Chondrocyte (in vitro differentiated cells): ENCODE results near the gene USP4. TPM values are rescaled to one million over a fixed set of nuclear protein-coding genes. Genes with fewer than 3 reads are reported as not detected.

Source experiments
- DNase-seq: peaks from one replicate; pipeline ENCODE4 v3.0.0; 2021; ENCODE audit warnings: mixed read lengths, low spot score
- H3K27ac Mint-ChIP-seq: one replicate; pipeline ENCODE4 v1.8.0; 2021; ENCODE audit warnings: mild to moderate bottlenecking, moderate library complexity, mixed read lengths; ENCODE audit not compliant: unreplicated experiment
- H3K27me3 Mint-ChIP-seq: 2 replicates; pipeline ENCODE4 v1.8.0; 2021; ENCODE audit warnings: low read depth, mixed read lengths
- H3K36me3 Mint-ChIP-seq: 2 replicates; pipeline ENCODE4 v1.8.0; 2021; ENCODE audit warnings: low read depth, mixed read lengths
- H3K4me1 Mint-ChIP-seq: 2 replicates; pipeline ENCODE4 v1.8.0; 2021; ENCODE audit warnings: low read depth, mild to moderate bottlenecking, mixed read lengths
- H3K4me3 Mint-ChIP-seq: one replicate; pipeline ENCODE4 v1.8.0; 2021; ENCODE audit warnings: mild to moderate bottlenecking, moderate library complexity, mixed read lengths; ENCODE audit not compliant: unreplicated experiment
- H3K9me3 Mint-ChIP-seq: 2 replicates; pipeline ENCODE4 v1.8.0; 2021; ENCODE audit warnings: low read depth, mixed read lengths
- total RNA-seq: library from RNA; stranded (reverse); gene quantifications from 3 replicates; pipeline ENCODE4 v1.2.1, GENCODE V29; 2021
- TF ChIP-seq, protein P1 (sequence below): fragments of 200-600 bp; sonication (generic); IDR thresholded peaks from 2 replicates; pipeline ENCODE4 v1.5.0; 2021; ENCODE audit warnings: antibody characterized with exemption, mild to moderate bottlenecking, moderate library complexity

The USP4 gene
- total RNA-seq, 1 donor from 2014 or later = 31.9 TPM

DNA sequence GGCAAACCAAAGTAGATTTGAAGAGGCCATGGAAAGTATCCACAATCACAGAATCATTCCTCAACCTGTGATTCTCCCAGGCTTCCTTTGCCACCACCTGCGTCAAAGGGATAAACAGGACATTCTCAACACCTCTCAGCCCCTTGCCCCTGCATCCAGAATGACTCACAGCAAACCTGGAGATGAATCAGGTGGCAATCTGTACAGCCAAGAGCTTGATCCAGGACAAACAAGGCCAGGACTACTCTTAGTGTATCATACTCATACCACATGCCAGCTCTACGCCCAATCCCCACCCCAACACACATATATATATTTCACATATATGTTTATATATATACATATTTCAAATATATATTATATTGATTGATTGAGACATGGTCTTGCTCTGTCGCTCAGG lies 39.3 kb downstream of the USP4 start:
- TF ChIP-seq, protein P1, sequence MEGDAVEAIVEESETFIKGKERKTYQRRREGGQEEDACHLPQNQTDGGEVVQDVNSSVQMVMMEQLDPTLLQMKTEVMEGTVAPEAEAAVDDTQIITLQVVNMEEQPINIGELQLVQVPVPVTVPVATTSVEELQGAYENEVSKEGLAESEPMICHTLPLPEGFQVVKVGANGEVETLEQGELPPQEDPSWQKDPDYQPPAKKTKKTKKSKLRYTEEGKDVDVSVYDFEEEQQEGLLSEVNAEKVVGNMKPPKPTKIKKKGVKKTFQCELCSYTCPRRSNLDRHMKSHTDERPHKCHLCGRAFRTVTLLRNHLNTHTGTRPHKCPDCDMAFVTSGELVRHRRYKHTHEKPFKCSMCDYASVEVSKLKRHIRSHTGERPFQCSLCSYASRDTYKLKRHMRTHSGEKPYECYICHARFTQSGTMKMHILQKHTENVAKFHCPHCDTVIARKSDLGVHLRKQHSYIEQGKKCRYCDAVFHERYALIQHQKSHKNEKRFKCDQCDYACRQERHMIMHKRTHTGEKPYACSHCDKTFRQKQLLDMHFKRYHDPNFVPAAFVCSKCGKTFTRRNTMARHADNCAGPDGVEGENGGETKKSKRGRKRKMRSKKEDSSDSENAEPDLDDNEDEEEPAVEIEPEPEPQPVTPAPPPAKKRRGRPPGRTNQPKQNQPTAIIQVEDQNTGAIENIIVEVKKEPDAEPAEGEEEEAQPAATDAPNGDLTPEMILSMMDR = no peak
- Mint-ChIP-seq H3K4me1 (peaks cover 14% of the 10 kb centered on the region), H3K4me3 (no peak overlapping the region), H3K27ac (peak overlapping the region; percentile 49), H3K27me3 (no peaks in the 10 kb centered on the region), H3K36me3 (peaks cover 25% of the 10 kb centered on the region), H3K9me3 (no peaks in the 10 kb centered on the region)
- no peak for DNase-seq

DNA sequence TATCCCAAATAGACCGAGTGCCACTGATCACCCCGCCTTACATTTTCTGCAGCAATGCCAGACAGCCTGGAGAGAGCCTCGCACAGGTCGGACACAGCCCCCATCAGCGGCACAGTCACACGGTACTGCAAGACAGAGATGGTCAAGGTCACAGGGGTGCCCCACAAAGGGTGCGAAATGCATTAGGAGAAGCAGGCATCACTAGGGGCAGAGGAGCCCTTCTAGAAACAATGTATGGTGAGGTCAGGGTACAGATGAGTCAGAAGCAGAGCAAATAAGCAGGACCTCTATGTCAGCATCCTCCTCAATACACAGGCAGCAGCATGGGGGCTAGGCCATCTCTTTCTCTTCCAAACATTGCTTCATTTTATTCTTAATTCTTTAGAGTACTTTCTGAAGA lies 41.3 kb downstream of the USP4 start:
- no peak overlapping the region for H3K4me3 Mint-ChIP-seq
- peaks cover 34% of the 10 kb centered on the region for H3K36me3 Mint-ChIP-seq
- H3K9me3 Mint-ChIP-seq = no peaks in the 10 kb centered on the region
- peaks cover 14% of the 10 kb centered on the region for H3K4me1 Mint-ChIP-seq
- DNase-seq = no peak
- H3K27me3 Mint-ChIP-seq = no peaks in the 10 kb centered on the region
- no peak overlapping the region for H3K27ac Mint-ChIP-seq
- TF ChIP-seq, protein P1 = no peak

DNA sequence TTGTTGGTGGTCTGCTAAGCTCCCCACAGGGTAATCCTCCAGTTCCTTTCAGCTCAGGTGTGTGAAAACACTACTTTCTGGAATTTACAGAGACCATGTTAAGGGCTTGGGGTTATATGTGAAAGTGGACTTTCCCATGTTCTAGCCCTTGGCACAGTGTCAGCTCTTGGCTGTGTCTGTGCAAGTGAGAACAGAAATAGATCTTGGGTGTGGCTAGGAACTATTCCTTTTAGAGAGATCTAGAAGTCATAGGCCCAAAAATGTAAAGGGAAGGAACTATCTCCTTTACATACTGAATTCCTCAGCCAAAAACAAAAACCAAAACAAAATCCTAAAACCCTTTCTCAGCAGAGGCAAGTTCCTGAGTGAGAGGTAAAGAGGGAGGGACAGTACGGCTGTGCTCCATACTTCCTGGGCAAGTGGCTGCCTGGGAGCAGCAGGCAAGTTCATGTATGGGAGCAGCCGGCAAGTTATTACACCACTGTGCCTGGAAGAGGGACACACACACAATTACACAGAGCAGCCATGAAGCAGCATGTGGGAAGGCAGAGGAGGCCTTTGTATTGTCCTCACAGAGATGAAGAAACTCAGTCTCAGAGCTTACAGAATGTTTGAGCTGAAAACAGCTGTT lies 43.0 kb downstream of the USP4 start:
- Mint-ChIP-seq H3K27me3 (no peaks in the 10 kb centered on the region), H3K4me3 (no peak overlapping the region), H3K9me3 (no peaks in the 10 kb centered on the region), H3K4me1 (peaks cover 14% of the 10 kb centered on the region), H3K36me3 (peaks cover 40% of the 10 kb centered on the region), H3K27ac (peak overlapping the region; percentile 92)
- TF ChIP-seq, protein P1 = no peak
- no peak for DNase-seq

DNA sequence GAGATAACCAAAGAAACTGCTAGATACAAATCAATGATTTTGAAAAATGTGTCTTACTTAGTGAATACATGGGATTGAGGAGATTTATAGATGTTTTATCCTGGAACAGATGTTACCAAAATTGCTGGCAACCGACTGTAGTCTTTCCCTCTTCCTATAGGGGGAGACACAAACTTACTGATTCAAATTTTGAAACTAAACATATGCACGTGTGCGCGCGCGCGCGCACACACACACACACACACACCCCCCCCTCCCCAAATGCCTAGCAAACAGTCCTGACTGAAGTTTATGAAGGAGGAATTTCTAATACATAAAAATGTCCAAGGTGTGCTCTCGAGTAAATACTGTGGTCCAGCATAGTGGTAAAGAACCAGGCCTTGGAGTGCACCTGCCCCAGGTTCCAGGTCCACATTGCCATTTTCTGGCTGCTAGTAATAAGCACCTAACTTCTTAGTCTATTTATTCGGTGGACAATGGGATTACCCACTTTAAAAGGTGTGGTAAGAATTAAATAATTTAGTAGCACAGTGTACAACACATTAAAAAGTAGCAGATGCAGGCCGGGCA lies 44.3 kb downstream of the USP4 start:
- Mint-ChIP-seq H3K27ac (peak overlapping the region; percentile 36), H3K4me1 (peaks cover 14% of the 10 kb centered on the region), H3K36me3 (peaks cover 40% of the 10 kb centered on the region), H3K4me3 (no peak overlapping the region), H3K27me3 (no peaks in the 10 kb centered on the region), H3K9me3 (no peaks in the 10 kb centered on the region)
- no peak for DNase-seq
- TF ChIP-seq, protein P1 = peak; percentile 82

DNA sequence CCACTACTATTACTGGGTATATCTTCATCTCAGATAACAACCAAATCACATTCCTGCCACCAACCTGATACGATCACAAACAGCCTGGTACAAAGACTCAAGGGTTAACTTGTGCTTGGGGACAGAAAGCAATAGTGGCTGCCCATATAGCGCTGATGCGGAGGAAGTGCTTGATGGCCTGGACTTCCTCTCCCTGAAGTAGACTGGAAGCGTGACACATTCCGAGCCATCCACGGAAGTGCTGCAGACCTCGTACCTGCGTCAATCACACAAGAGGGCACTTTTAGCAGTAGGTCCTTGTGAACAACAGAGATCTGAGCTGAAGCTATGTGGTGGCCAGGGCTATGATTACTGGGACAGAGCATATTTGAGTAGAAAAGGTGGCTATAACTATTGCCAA lies 45.5 kb downstream of the USP4 start:
- DNase-seq = no peak
- H3K4me1 Mint-ChIP-seq = peaks cover 14% of the 10 kb centered on the region
- H3K27ac Mint-ChIP-seq = no peak overlapping the region
- H3K27me3 Mint-ChIP-seq = no peaks in the 10 kb centered on the region
- TF ChIP-seq, protein P1 = no peak
- H3K9me3 Mint-ChIP-seq = no peaks in the 10 kb centered on the region
- peaks cover 38% of the 10 kb centered on the region for H3K36me3 Mint-ChIP-seq
- no peak overlapping the region for H3K4me3 Mint-ChIP-seq
